ENCODE data around the gene P2RY4. TPM values are rescaled to one million over a fixed set of nuclear protein-coding genes. Genes with fewer than 3 reads are reported as not detected.

The P2RY4 gene
- total and polyA plus RNA-seq, 2 of the 8 experiments (the other 6 are each of a cell fraction or from before 2014, with no cell fraction given) = 0.38 TPM; not detected in 1

DNA sequence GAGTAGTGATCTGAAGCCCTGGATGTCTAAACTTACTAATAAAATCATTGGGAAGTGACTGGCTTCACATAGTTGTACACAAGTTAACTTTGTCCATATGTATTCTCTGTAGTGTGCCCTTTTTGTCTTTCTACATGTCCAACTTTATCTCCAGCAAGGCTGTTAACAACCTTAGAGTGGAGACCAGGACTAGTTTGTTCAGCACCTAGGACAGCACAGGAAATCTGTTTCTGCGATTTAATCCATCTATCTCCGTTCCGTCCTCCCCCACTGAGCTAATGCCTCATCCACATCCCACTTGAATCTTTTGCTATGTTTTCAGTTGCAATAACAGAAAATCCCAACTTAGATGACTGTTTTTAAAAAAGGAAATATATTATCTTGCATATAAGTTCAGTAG is 4.8 kb upstream of the P2RY4 start (continued):
- TF ChIP-seq, protein P1, sequence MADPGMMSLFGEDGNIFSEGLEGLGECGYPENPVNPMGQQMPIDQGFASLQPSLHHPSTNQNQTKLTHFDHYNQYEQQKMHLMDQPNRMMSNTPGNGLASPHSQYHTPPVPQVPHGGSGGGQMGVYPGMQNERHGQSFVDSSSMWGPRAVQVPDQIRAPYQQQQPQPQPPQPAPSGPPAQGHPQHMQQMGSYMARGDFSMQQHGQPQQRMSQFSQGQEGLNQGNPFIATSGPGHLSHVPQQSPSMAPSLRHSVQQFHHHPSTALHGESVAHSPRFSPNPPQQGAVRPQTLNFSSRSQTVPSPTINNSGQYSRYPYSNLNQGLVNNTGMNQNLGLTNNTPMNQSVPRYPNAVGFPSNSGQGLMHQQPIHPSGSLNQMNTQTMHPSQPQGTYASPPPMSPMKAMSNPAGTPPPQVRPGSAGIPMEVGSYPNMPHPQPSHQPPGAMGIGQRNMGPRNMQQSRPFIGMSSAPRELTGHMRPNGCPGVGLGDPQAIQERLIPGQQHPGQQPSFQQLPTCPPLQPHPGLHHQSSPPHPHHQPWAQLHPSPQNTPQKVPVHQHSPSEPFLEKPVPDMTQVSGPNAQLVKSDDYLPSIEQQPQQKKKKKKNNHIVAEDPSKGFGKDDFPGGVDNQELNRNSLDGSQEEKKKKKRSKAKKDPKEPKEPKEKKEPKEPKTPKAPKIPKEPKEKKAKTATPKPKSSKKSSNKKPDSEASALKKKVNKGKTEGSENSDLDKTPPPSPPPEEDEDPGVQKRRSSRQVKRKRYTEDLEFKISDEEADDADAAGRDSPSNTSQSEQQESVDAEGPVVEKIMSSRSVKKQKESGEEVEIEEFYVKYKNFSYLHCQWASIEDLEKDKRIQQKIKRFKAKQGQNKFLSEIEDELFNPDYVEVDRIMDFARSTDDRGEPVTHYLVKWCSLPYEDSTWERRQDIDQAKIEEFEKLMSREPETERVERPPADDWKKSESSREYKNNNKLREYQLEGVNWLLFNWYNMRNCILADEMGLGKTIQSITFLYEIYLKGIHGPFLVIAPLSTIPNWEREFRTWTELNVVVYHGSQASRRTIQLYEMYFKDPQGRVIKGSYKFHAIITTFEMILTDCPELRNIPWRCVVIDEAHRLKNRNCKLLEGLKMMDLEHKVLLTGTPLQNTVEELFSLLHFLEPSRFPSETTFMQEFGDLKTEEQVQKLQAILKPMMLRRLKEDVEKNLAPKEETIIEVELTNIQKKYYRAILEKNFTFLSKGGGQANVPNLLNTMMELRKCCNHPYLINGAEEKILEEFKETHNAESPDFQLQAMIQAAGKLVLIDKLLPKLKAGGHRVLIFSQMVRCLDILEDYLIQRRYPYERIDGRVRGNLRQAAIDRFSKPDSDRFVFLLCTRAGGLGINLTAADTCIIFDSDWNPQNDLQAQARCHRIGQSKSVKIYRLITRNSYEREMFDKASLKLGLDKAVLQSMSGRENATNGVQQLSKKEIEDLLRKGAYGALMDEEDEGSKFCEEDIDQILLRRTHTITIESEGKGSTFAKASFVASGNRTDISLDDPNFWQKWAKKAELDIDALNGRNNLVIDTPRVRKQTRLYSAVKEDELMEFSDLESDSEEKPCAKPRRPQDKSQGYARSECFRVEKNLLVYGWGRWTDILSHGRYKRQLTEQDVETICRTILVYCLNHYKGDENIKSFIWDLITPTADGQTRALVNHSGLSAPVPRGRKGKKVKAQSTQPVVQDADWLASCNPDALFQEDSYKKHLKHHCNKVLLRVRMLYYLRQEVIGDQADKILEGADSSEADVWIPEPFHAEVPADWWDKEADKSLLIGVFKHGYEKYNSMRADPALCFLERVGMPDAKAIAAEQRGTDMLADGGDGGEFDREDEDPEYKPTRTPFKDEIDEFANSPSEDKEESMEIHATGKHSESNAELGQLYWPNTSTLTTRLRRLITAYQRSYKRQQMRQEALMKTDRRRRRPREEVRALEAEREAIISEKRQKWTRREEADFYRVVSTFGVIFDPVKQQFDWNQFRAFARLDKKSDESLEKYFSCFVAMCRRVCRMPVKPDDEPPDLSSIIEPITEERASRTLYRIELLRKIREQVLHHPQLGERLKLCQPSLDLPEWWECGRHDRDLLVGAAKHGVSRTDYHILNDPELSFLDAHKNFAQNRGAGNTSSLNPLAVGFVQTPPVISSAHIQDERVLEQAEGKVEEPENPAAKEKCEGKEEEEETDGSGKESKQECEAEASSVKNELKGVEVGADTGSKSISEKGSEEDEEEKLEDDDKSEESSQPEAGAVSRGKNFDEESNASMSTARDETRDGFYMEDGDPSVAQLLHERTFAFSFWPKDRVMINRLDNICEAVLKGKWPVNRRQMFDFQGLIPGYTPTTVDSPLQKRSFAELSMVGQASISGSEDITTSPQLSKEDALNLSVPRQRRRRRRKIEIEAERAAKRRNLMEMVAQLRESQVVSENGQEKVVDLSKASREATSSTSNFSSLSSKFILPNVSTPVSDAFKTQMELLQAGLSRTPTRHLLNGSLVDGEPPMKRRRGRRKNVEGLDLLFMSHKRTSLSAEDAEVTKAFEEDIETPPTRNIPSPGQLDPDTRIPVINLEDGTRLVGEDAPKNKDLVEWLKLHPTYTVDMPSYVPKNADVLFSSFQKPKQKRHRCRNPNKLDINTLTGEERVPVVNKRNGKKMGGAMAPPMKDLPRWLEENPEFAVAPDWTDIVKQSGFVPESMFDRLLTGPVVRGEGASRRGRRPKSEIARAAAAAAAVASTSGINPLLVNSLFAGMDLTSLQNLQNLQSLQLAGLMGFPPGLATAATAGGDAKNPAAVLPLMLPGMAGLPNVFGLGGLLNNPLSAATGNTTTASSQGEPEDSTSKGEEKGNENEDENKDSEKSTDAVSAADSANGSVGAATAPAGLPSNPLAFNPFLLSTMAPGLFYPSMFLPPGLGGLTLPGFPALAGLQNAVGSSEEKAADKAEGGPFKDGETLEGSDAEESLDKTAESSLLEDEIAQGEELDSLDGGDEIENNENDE (IDR thresholded peaks at IDR 0.05; ENCODE audit: insufficient replicate concordance, low read length) = no peak
- no peak for TF ChIP-seq TBP (IDR thresholded peaks at IDR 0.05; ENCODE audit: low read depth, low read length)
- TF ChIP-seq TCF12 (IDR thresholded peaks at IDR 0.05; ENCODE audit: low read depth, low read length) = no peak
- no peak for TF ChIP-seq SRF (IDR thresholded peaks at IDR 0.05; ENCODE audit: low read depth, low read length)
- TF ChIP-seq MAFK (IDR thresholded peaks at IDR 0.05; ENCODE audit: low read depth, low read length) = no peak
- no peak for TF ChIP-seq POLR2A (IDR thresholded peaks at IDR 0.05; ENCODE audit: control extremely low read depth in 1 of 2, low read depth in 2 of 2, low read length in 2 of 2)
- TF ChIP-seq SIX5 (IDR thresholded peaks at IDR 0.05; ENCODE audit: low read depth, low read length) = no peak
- TF ChIP-seq FOSL1 (IDR thresholded peaks at IDR 0.05; ENCODE audit: insufficient read depth, low read depth, low read length) = no peak
- TF ChIP-seq RBBP5 (IDR thresholded peaks at IDR 0.05; ENCODE audit: borderline replicate concordance, low read depth, low read length) = no peak
